IMR-90 (cell line): ENCODE data around the gene VPS18. TPM values are rescaled to one million over a fixed set of nuclear protein-coding genes. Genes with fewer than 3 reads are reported as not detected.

ENCODE experiments used
- ATAC-seq: fragments of 200-7000 bp; cut with Tn5 transposase; 2 replicates; pipeline ENCODE4 v1.9.1; 2020; ENCODE audit warnings: low read depth, mild to moderate bottlenecking, moderate library complexity
- BruUV-seq: library from RNA; stranded (reverse); fragments of 400-500 nt; replicated peaks from 2 replicates; lab custom pipeline; 2021; lab: Mats Ljungman, UMichigan
- CTCF ChIA-PET: fragments of 300-600 bp; formaldehyde crosslinking; extraction: SDS; loops from one replicate; lab custom pipeline; 2021; ENCODE audit warnings: antibody characterized with exemption; lab: Yijun Ruan, JAX
- POLR2A ChIA-PET: fragments of 300-600 bp; sonication (Branson Sonifier 250); formaldehyde crosslinking; loops from one replicate; lab custom pipeline; 2022; ENCODE audit warnings: antibody characterized with exemption; ENCODE audit not compliant: unreplicated experiment; lab: Charles Lee
- DNase-seq: peaks from one replicate; pipeline ENCODE4 v3.0.0; 2013
- H2AFZ ChIP-seq: replicated peaks from 2 replicates; pipeline ENCODE3; 2013; ENCODE audit warnings: low read length, mild to moderate bottlenecking; ENCODE audit not compliant: poor library complexity
- H2AK5ac ChIP-seq: 2 replicates; pipeline ENCODE4 v1.6.1; 2013; ENCODE audit warnings: low read depth, low read length, inconsistent platforms
- H2AK9ac ChIP-seq: replicated peaks from 2 replicates; pipeline ENCODE3; 2013; ENCODE audit warnings: mild to moderate bottlenecking, low read depth, low read length, moderate library complexity; ENCODE audit not compliant: poor library complexity
- H2BK120ac ChIP-seq: 2 replicates; pipeline ENCODE4 v1.6.1; 2013; ENCODE audit warnings: low read depth, low read length, inconsistent platforms
- H2BK15ac ChIP-seq: 3 replicates; pipeline ENCODE4 v1.6.1; 2013; ENCODE audit warnings: low read depth, low read length, inconsistent platforms
- H2BK20ac ChIP-seq: 2 replicates; pipeline ENCODE4 v1.6.1; 2013; ENCODE audit warnings: low read depth, mild to moderate bottlenecking, inconsistent platforms, low read length, moderate library complexity
- H2BK5ac ChIP-seq: 2 replicates; pipeline ENCODE4 v1.6.1; 2013; ENCODE audit warnings: mild to moderate bottlenecking, low read depth, low read length, inconsistent platforms; ENCODE audit not compliant: poor library complexity, severe bottlenecking
- H3K14ac ChIP-seq: replicated peaks from 2 replicates; pipeline ENCODE4 v1.6.1; 2013; ENCODE audit warnings: low read depth, low read length, inconsistent platforms
- H3K18ac ChIP-seq: 2 replicates; pipeline ENCODE4 v1.6.1; 2013; ENCODE audit warnings: low read depth, low read length, control low read depth
- H3K23ac ChIP-seq: 2 replicates; pipeline ENCODE4 v1.6.1; 2013; ENCODE audit warnings: low read depth, low read length, inconsistent platforms
- H3K27ac ChIP-seq: 2 replicates; pipeline ENCODE4 v1.5.1; 2013; ENCODE audit warnings: mild to moderate bottlenecking, control low read depth, low read length; ENCODE audit not compliant: insufficient read depth
- H3K27me3 ChIP-seq: 2 replicates; pipeline ENCODE4 v1.6.1; 2013; ENCODE audit warnings: low read length; ENCODE audit not compliant: control insufficient read depth, insufficient read depth
- H3K36me3 ChIP-seq: 2 replicates; pipeline ENCODE4 v1.6.1; 2013; ENCODE audit warnings: low read length, mixed read lengths; ENCODE audit not compliant: control insufficient read depth, insufficient read depth
- H3K4ac ChIP-seq: 2 replicates; pipeline ENCODE4 v1.6.1; 2013; ENCODE audit warnings: low read depth, low read length, inconsistent platforms
- H3K4me1 ChIP-seq: 2 replicates; pipeline ENCODE4 v1.6.1; 2013; ENCODE audit warnings: low read length, mixed read lengths; ENCODE audit not compliant: control insufficient read depth, insufficient read depth
- H3K4me2 ChIP-seq: 2 replicates; pipeline ENCODE4 v1.6.1; 2013; ENCODE audit warnings: low read depth, mild to moderate bottlenecking, control low read depth, low read length, moderate library complexity
- H3K4me3 ChIP-seq: 2 replicates; pipeline ENCODE4 v1.5.1; 2013; ENCODE audit warnings: low read depth, mild to moderate bottlenecking, control low read depth, low read length, moderate library complexity; ENCODE audit not compliant: insufficient read depth
- H3K56ac ChIP-seq: 2 replicates; pipeline ENCODE4 v1.6.1; 2013; ENCODE audit warnings: low read length, inconsistent platforms; ENCODE audit not compliant: insufficient read depth; ENCODE audit errors: extremely low read depth
- H3K79me1 ChIP-seq, 2 experiments: 2 replicates each; pipeline ENCODE4 v1.6.1; 2013; ENCODE audit warnings: low read length in 2 of 2, inconsistent platforms in 1 of 2, low read depth in 1 of 2
- H3K9ac ChIP-seq: 2 replicates; pipeline ENCODE4 v1.6.1; 2013; ENCODE audit warnings: low read depth, low read length, control low read depth
- H3K9me1 ChIP-seq: 2 replicates; pipeline ENCODE4 v1.6.1; 2013; ENCODE audit warnings: low read length, inconsistent platforms; ENCODE audit not compliant: insufficient read depth
- H3K9me3 ChIP-seq: 2 replicates; pipeline ENCODE4 v1.6.1; 2013; ENCODE audit warnings: low read length; ENCODE audit not compliant: control insufficient read depth, insufficient read depth
- H4K20me1 ChIP-seq: 2 replicates; pipeline ENCODE4 v1.6.1; 2013; ENCODE audit warnings: low read length, inconsistent platforms; ENCODE audit not compliant: insufficient read depth
- H4K5ac ChIP-seq: 2 replicates; pipeline ENCODE4 v1.6.1; 2013; ENCODE audit warnings: mild to moderate bottlenecking, low read depth, low read length, control low read depth
- H4K8ac ChIP-seq, 2 experiments: 2 replicates each; pipeline ENCODE4 v1.6.1; 2013; ENCODE audit warnings: low read depth in 2 of 2, low read length in 2 of 2, control low read depth in 1 of 2, inconsistent platforms in 1 of 2
- H4K91ac ChIP-seq: 2 replicates; pipeline ENCODE4 v1.6.1; 2013; ENCODE audit warnings: low read depth, low read length, inconsistent platforms; ENCODE audit not compliant: insufficient read depth
- BHLHE40 ChIP-seq: fragments of 150-350 bp; IDR thresholded peaks from 2 replicates; pipeline ENCODE4 v1.6.1; 2016; ENCODE audit warnings: mild to moderate bottlenecking, low read depth, low read length
- CTCF ChIP-seq: conservative IDR thresholded peaks from 2 replicates; pipeline ENCODE4 v1.5.1; 2012; ENCODE audit warnings: mild to moderate bottlenecking, low read depth, low read length, improper control_type of control experiment
- RFX5 ChIP-seq: IDR thresholded peaks from 2 replicates; pipeline ENCODE4 v1.8.0; 2012; ENCODE audit warnings: low read depth, mild to moderate bottlenecking, low read length, moderate library complexity
- SMC3 ChIP-seq: fragments of 150-350 bp; IDR thresholded peaks from 2 replicates; pipeline ENCODE4 v1.6.1; 2016; ENCODE audit warnings: low read depth, mild to moderate bottlenecking, antibody characterized with exemption, low read length, moderate library complexity
- WGBS, 2 experiments: methylation state at CpG; one replicate each; pipeline versions ENCODE4 v1.1.5 to v1.1.7; 2013; ENCODE audit warnings: missing lambda C conversion rate in 2 of 2; ENCODE audit not compliant: insufficient read length in 1 of 2; ENCODE audit errors: extremely low coverage in 2 of 2; 5-methylcytosine and 5-hydroxymethylcytosine counted together
- dilution Hi-C: fragments of 300-500 bp; cut with HindIII; formaldehyde crosslinking; loops from one replicate; pipeline ENCODE4 v1.14.3; 2018; ENCODE audit warnings: low sequenced_read_pairs; ENCODE audit not compliant: unreplicated experiment
- in situ Hi-C: fragments of 300-500 bp; cut with MboI; formaldehyde crosslinking; loops from 3 replicates; pipeline ENCODE4 v1.14.3; 2019; ENCODE audit warnings: low sequenced_read_pairs, inconsistent platforms, mixed read lengths
- intact Hi-C: fragments of 100-400 bp; cut with micrococcal nuclease; formaldehyde crosslinking; loops from 2 replicates; pipeline ENCODE4 v1.10.0; 2022
- polyA plus RNA-seq, 3 experiments: library from polyadenylated mRNA; depleted of rRNA; stranded (reverse); fragments of >200 nt; gene quantifications; 2 replicates each; pipeline ENCODE4 v1.2.3, GENCODE V29; 2012; ENCODE audit warnings: low replicate concordance in 1 of 3
- total RNA-seq: library from RNA; depleted of rRNA; stranded (reverse); fragments of >200 nt; gene quantifications from 2 replicates; pipeline ENCODE4 v1.2.3, GENCODE V29; 2012

Gene VPS18
- total and polyA plus RNA-seq, 2 of the 4 experiments (the other 2 are of a cell fraction): 19.3 to 32.3 TPM

- intact Hi-C loops: no loop called here
- POLR2A ChIA-PET: no interaction called here
- H3K23ac ChIP-seq: no peak overlapping the region
Observed at GRCh38 chr15:40855706-40856234, 38.5 kb upstream of the VPS18 start.

More at GRCh38 chr15:40855706-40856234, 38.5 kb upstream of the VPS18 start:
- no peaks in the 10 kb centered on the region for H3K79me1 ChIP-seq
- no CpG with 5 or more reads among the region's 13 CpGs for WGBS, 2 experiments
- H3K4me1 ChIP-seq: no peaks in the 10 kb centered on the region
- no peaks in the 10 kb centered on the region; the same call in 1 of the 2 replicates for H4K20me1 ChIP-seq
- no peak overlapping the region for H3K4me3 ChIP-seq
- ATAC-seq (no peak), DNase-seq (no peak)
- peaks cover 3% of the 10 kb centered on the region; the same call in 1 of the 2 replicates for H3K9me1 ChIP-seq
- H2BK5ac ChIP-seq: no peak overlapping the region
- CTCF ChIA-PET: interaction anchor here (1.2 to 1.7 kb wide), 2 partner anchors 36 to 38 kb away, joined by 5 to 9 read pairs; partner anchors contain the start of gene VPS18
- in situ Hi-C loops (loop anchor here (5.0 kb wide), 1 partner anchor 37 kb away; the partner anchor contains the start of gene VPS18), dilution Hi-C loops (no loop called here)
- BruUV-seq: no TSS peak
- no peak overlapping the region for H2BK20ac ChIP-seq
- no peak overlapping the region for H2BK15ac ChIP-seq
- no peak overlapping the region for H2AK9ac ChIP-seq
- H4K91ac ChIP-seq: no peak overlapping the region
- no peak overlapping the region for H4K8ac ChIP-seq
- TF ChIP-seq BHLHE40 (no peak), SMC3 (no peak), RFX5 (no peak), CTCF (no peak)
- H3K27me3 ChIP-seq: peaks cover 14% of the 10 kb centered on the region
- H4K5ac ChIP-seq: no peak overlapping the region
- peak overlapping the region; percentile 32 for H2AFZ ChIP-seq
- H3K27ac ChIP-seq: no peak overlapping the region
- H3K56ac ChIP-seq: no peak overlapping the region
- H3K9me3 ChIP-seq: no peaks in the 10 kb centered on the region
- no peak overlapping the region; the same call in 1 of the 2 replicates for H2AK5ac ChIP-seq
- H3K18ac ChIP-seq: no peak overlapping the region
- no peak overlapping the region for H3K4ac ChIP-seq
- no peak overlapping the region for H3K4me2 ChIP-seq
- no peak overlapping the region for H2BK120ac ChIP-seq
- H3K14ac ChIP-seq: no peak overlapping the region
- H3K9ac ChIP-seq: no peak overlapping the region
- no peaks in the 10 kb centered on the region for H3K36me3 ChIP-seq
